Measurements from ENCODE around the gene CDK17. TPM values are rescaled to one million over a fixed set of nuclear protein-coding genes. Genes with fewer than 3 reads are reported as not detected.

Gene CDK17
- polyA plus RNA-seq, 1 of the 3 experiments (the other 2 are of a cell fraction) = 11.7 TPM

- ChIA-PET CTCF (interaction anchor here (1.5 kb wide), 1 partner anchor 20 kb away, joined by 3 read pairs; no protein-coding TSS in a partner anchor), POLR2A (no interaction called here)
- 97% methylated on average over 6 of the region's 6 CpGs for WGBS (ENCODE audit: low lambda C conversion rate)
- Histone ChIP-seq H3K79me2 (ENCODE audit: insufficient read depth) (peaks cover 13% of the 10 kb centered on the region), H3F3A (replicated peaks; ENCODE audit: insufficient read depth) (peaks cover 28% of the 10 kb centered on the region), H3K9me2 (no peaks in the 10 kb centered on the region), H3K36me3 (replicated peaks in 1 of 2; ENCODE audit: control insufficient read depth in 1 of 2, insufficient read depth in 2 of 2, low read length in 1 of 2) (no peaks in the 10 kb centered on the region), H3K4me1 (ENCODE audit: control insufficient read depth in 1 of 2, insufficient read depth in 2 of 2, low read depth in 1 of 2, low read length in 1 of 2) (peaks cover 0 to 5% of the 10 kb centered on the region in 2 experiments; a peak in 1 of 4 replicates), H4K20me1 (ENCODE audit: insufficient read depth) (no peaks in the 10 kb centered on the region), H3K9ac (no peak overlapping the region), H3K27ac (ENCODE audit: low read depth in 2 of 2, low read length in 1 of 2) (peak overlapping the region in 1 of 2 experiments; percentile 14; a peak in 1 of 4 replicates), H3K4me2 (no peak overlapping the region), H3K4me3 (ENCODE audit: low read depth in 2 of 2, low read length in 1 of 2) (no peak overlapping the region), H2AFZ (ENCODE audit: low read depth) (no peak overlapping the region), H3K9me3 (no peaks in the 10 kb centered on the region), H3K27me3 (ENCODE audit: insufficient read depth) (no peaks in the 10 kb centered on the region)
- no peak for DNase-seq
- TF ChIP-seq GATA2 (CRISPR knock-in tag; IDR thresholded peaks at IDR 0.05) (no peak), FOXM1 (IDR thresholded peaks at IDR 0.05; ENCODE audit: low read depth) (no peak), TCF12 (IDR thresholded peaks at IDR 0.05) (no peak), MEF2A (IDR thresholded peaks at IDR 0.05; ENCODE audit: borderline replicate concordance, low read depth) (no peak), CHD2 (IDR thresholded peaks at IDR 0.05; ENCODE audit: low read length, partially characterized antibody) (no peak), REST (IDR thresholded peaks at IDR 0.05; ENCODE audit: low read depth, low read length) (no peak), RFX5 (IDR thresholded peaks at IDR 0.05; ENCODE audit: low read length) (no peak)
- TF ChIP-seq, protein P1, sequence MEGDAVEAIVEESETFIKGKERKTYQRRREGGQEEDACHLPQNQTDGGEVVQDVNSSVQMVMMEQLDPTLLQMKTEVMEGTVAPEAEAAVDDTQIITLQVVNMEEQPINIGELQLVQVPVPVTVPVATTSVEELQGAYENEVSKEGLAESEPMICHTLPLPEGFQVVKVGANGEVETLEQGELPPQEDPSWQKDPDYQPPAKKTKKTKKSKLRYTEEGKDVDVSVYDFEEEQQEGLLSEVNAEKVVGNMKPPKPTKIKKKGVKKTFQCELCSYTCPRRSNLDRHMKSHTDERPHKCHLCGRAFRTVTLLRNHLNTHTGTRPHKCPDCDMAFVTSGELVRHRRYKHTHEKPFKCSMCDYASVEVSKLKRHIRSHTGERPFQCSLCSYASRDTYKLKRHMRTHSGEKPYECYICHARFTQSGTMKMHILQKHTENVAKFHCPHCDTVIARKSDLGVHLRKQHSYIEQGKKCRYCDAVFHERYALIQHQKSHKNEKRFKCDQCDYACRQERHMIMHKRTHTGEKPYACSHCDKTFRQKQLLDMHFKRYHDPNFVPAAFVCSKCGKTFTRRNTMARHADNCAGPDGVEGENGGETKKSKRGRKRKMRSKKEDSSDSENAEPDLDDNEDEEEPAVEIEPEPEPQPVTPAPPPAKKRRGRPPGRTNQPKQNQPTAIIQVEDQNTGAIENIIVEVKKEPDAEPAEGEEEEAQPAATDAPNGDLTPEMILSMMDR (IDR thresholded peaks at IDR 0.05) = no peak
These were observed 20.8 kb upstream of the CDK17 start for GRCh38 chr12:96421014-96421413.

DNA sequence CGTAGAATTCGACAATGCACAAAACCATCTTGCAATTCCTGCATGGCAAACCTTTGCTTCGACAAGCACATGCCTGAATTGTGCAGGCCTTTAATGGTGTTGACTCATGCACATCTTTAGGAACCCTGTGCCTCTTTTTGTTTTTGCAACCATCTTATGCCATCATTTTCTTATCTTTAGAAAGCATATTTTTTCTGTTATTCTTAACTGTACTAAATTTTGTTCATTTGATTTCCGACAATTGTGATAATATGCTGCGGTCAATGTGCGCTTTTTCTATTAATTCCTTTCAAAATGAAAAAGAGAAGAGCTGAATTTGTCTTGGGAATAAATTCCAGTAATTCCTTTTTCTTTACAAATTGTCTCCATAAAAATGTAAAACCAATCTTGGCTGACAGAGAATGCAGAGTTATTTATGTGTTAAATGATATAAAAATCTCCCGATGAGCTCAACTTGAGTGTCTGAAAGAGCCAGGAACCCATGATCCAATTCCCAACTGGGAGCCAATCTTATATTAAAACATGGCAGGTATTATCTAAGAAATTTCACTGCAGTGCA lies 20.1 kb upstream of the CDK17 start:
- Histone ChIP-seq H3K4me3 (ENCODE audit: low read depth in 2 of 2, low read length in 1 of 2) (no peak overlapping the region), H3K27me3 (ENCODE audit: insufficient read depth) (no peaks in the 10 kb centered on the region), H3K4me2 (no peak overlapping the region), H2AFZ (ENCODE audit: low read depth) (no peak overlapping the region), H3K9me3 (no peaks in the 10 kb centered on the region), H3K9ac (no peak overlapping the region), H3K9me2 (no peaks in the 10 kb centered on the region), H3K36me3 (replicated peaks in 1 of 2; ENCODE audit: control insufficient read depth in 1 of 2, insufficient read depth in 2 of 2, low read length in 1 of 2) (no peaks in the 10 kb centered on the region), H3K27ac (ENCODE audit: low read depth in 2 of 2, low read length in 1 of 2) (peak overlapping the region in 1 of 2 experiments; percentile 14; a peak in 1 of 4 replicates), H3K79me2 (ENCODE audit: insufficient read depth) (peaks cover 12% of the 10 kb centered on the region), H3K4me1 (ENCODE audit: control insufficient read depth in 1 of 2, insufficient read depth in 2 of 2, low read depth in 1 of 2, low read length in 1 of 2) (peaks cover 0 to 5% of the 10 kb centered on the region in 2 experiments; a peak in 1 of 4 replicates), H4K20me1 (ENCODE audit: insufficient read depth) (no peaks in the 10 kb centered on the region), H3F3A (replicated peaks; ENCODE audit: insufficient read depth) (peaks cover 23% of the 10 kb centered on the region)
- ChIA-PET POLR2A (no interaction called here), CTCF (interaction anchor here (1.5 kb wide), 1 partner anchor 20 kb away, joined by 3 read pairs; no protein-coding TSS in a partner anchor)
- WGBS (ENCODE audit: low lambda C conversion rate) = 95% methylated on average over 7 of the region's 7 CpGs
- no peak for DNase-seq
- TF ChIP-seq ELF1 (IDR thresholded peaks at IDR 0.05) = no peak
- TF ChIP-seq, protein P2, sequence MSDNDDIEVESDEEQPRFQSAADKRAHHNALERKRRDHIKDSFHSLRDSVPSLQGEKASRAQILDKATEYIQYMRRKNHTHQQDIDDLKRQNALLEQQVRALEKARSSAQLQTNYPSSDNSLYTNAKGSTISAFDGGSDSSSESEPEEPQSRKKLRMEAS (IDR thresholded peaks at IDR 0.05; ENCODE audit: low read depth) = peak; percentile 49; the same call in 1 of the 2 replicates
